ENCODE data around the gene PRDX4. TPM values are rescaled to one million over a fixed set of nuclear protein-coding genes. Genes with fewer than 3 reads are reported as not detected.
"Not testable (repeated sequence)": the region's sequence is repeated elsewhere in the genome, so short reads cannot be mapped to it uniquely, and the experiment has no call there.

The PRDX4 gene
- total RNA-seq, 1 experiment from 2014 or later: 183 TPM

GRCh38 chrX:23660766-23661132 lies 6.5 kb upstream of the PRDX4 start:
- Histone ChIP-seq H3K9me3 (replicated peaks) (no peaks in the 10 kb centered on the region), H3K4me3 (no peak overlapping the region), H3K27ac (no peak overlapping the region), H3K4me1 (peaks cover 9% of the 10 kb centered on the region; the same call in 1 of the 2 replicates), H3K27me3 (no peaks in the 10 kb centered on the region), H3K36me3 (no peaks in the 10 kb centered on the region)
- no peak for DNase-seq

DNA sequence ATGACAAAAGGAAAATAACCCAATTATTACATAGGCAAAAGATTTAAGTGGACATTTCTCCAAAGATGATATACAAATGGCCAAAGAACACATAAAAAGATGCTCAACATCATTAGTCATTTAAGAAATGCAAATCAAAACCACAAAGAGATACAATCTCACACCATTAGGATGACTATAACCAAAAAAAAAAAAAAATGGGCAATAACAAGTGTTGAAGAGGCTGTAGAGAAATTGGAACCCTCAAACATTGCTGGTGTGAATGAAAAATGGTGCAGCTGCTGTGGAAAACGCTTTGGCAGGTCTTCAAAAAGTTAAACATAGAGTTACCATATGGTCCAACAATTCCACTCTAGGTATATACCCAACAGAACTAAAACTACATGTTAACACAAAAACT lies 5.6 kb upstream of the PRDX4 start:
- peaks cover 4% of the 10 kb centered on the region; the same call in 1 of the 2 replicates for H3K4me1 ChIP-seq
- no peaks in the 10 kb centered on the region for H3K36me3 ChIP-seq
- H3K4me3 ChIP-seq: no peak overlapping the region
- DNase-seq: peak; percentile 7 to 32
- no peak overlapping the region for H3K27ac ChIP-seq
- H3K27me3 ChIP-seq: no peaks in the 10 kb centered on the region
- H3K9me3 ChIP-seq (replicated peaks): no peaks in the 10 kb centered on the region

- Histone ChIP-seq H3K4me1 (0 out of 2 replicates have a peak, but pooled peaks cover 3% of the 10 kb centered on the region), H3K27ac (no peak overlapping the region), H3K27me3 (no peaks in the 10 kb centered on the region), H3K4me3 (no peak overlapping the region), H3K36me3 (no peaks in the 10 kb centered on the region), H3K9me3 (replicated peaks) (no peaks in the 10 kb centered on the region)
- DNase-seq: no peak
Measured at GRCh38 chrX:23662187-23662586, 5.1 kb upstream of the PRDX4 start.

GRCh38 chrX:23662853-23663252 lies 4.4 kb upstream of the PRDX4 start:
- Histone ChIP-seq H3K4me1 (0 out of 2 replicates have a peak, but pooled peaks cover 3% of the 10 kb centered on the region), H3K36me3 (no peaks in the 10 kb centered on the region), H3K4me3 (no peak overlapping the region), H3K9me3 (replicated peaks) (no peaks in the 10 kb centered on the region), H3K27me3 (no peaks in the 10 kb centered on the region), H3K27ac (no peak overlapping the region)
- DNase-seq: no peak

GRCh38 chrX:23664496-23664895 lies 2.8 kb upstream of the PRDX4 start:
- no peak for DNase-seq
- no peaks in the 10 kb centered on the region for H3K9me3 ChIP-seq (replicated peaks)
- peaks cover 5% of the 10 kb centered on the region; the same call in 1 of the 2 replicates for H3K4me1 ChIP-seq
- no peaks in the 10 kb centered on the region for H3K27me3 ChIP-seq
- no peak overlapping the region for H3K27ac ChIP-seq
- H3K36me3 ChIP-seq: no peaks in the 10 kb centered on the region
- no peak overlapping the region for H3K4me3 ChIP-seq

- H3K4me3 ChIP-seq: no peak overlapping the region
- no peaks in the 10 kb centered on the region for H3K27me3 ChIP-seq
- H3K36me3 ChIP-seq: 0 out of 2 replicates have a peak, but pooled peaks cover 5% of the 10 kb centered on the region
- no peaks in the 10 kb centered on the region for H3K9me3 ChIP-seq (replicated peaks)
- no peak for DNase-seq
- H3K27ac ChIP-seq: no peak overlapping the region
- peaks cover 5% of the 10 kb centered on the region; the same call in 1 of the 2 replicates for H3K4me1 ChIP-seq
Measured at GRCh38 chrX:23666282-23666681, 1.0 kb upstream of the PRDX4 start.

GRCh38 chrX:23668335-23668734 lies 1.0 kb downstream of the PRDX4 start:
- H3K27me3 ChIP-seq: no peaks in the 10 kb centered on the region
- peak overlapping the region; percentile 80; the same call in 1 of the 2 replicates for H3K27ac ChIP-seq
- peaks cover 18% of the 10 kb centered on the region; the same call in 1 of the 2 replicates for H3K36me3 ChIP-seq
- no peak for DNase-seq
- no peaks in the 10 kb centered on the region for H3K9me3 ChIP-seq (replicated peaks)
- H3K4me1 ChIP-seq: peaks cover 5% of the 10 kb centered on the region; the same call in 1 of the 2 replicates
- peak overlapping the region; percentile 85 for H3K4me3 ChIP-seq

GRCh38 chrX:23670528-23670927 lies 3.2 kb downstream of the PRDX4 start:
- Histone ChIP-seq H3K27me3 (no peaks in the 10 kb centered on the region), H3K36me3 (peaks cover 26% of the 10 kb centered on the region), H3K4me1 (peaks cover 5% of the 10 kb centered on the region; the same call in 1 of the 2 replicates), H3K4me3 (no peak overlapping the region), H3K9me3 (replicated peaks) (no peaks in the 10 kb centered on the region), H3K27ac (no peak overlapping the region)
- no peak for DNase-seq

DNA sequence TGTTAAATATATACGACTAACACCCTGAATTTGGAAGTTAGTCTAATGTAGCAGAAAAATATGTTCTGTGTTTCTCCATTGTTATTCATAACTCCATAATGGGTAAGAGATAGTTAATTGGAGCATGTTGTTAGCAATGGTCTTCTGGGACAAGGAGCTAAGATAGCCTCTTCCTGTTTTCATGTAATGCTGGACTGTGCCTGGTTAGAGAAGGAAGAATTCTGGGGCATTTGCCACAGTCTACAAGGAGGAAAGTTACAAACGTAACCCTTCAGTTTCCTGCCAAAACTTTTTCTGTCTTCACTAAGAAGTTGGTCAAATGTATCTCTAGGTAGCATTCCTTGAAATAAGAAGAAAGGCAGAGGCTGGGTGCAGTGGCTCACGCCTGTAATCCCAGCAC lies 5.8 kb downstream of the PRDX4 start:
- H3K27ac ChIP-seq: no peak overlapping the region
- no peaks in the 10 kb centered on the region for H3K9me3 ChIP-seq (replicated peaks)
- DNase-seq: no peak
- H3K36me3 ChIP-seq: peaks cover 37% of the 10 kb centered on the region
- H3K4me1 ChIP-seq: peaks cover 2% of the 10 kb centered on the region; the same call in 1 of the 2 replicates
- no peak overlapping the region for H3K4me3 ChIP-seq
- no peaks in the 10 kb centered on the region for H3K27me3 ChIP-seq

DNA sequence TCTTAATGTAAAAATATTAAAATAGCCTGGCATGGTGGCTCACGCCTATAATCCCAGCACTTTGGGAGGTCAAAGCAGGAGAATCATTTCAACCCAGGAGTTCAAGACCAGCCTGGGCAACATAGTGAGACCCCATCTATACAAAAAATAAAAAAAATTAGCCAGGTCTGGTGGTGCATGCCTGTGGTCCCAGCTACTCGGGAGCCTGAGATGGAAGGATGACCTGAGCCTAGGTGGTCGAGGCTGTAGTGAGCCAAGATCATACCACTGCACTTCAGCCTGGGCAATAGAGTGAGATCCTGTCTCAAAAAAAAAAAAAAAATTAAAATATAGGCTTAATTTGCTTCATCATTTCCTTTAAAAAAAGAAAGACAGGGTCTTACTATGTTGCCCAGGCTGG lies 9.2 kb downstream of the PRDX4 start:
- DNase-seq; H3K27me3 ChIP-seq; H3K4me3 ChIP-seq; H3K9me3 ChIP-seq (replicated peaks); H3K27ac ChIP-seq; H3K4me1 ChIP-seq: not testable (repeated sequence)
- peaks cover 32% of the 10 kb centered on the region for H3K36me3 ChIP-seq

DNA sequence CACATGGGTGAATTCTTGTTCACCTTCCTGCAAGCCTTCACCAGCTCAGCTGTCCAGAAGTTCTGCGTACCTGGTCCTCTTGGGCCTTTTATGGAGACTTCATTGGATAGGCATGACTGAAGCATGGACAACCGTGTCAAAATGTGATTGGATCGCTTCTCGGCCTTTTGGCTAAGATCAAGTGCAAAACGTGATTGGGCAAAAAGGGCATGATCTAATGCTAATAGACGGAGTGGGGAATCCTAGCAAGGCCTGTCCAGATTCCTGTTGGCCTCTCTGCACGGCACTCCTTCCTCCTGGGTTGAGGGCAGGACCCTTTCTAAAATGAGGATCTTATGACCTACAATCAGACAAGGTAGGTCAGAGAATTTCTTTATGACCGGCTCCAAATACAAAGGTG lies 24.9 kb downstream of the PRDX4 start:
- H3K27ac ChIP-seq: no peak overlapping the region
- no peaks in the 10 kb centered on the region for H3K36me3 ChIP-seq
- H3K27me3 ChIP-seq: no peaks in the 10 kb centered on the region
- H3K4me1 ChIP-seq: no peaks in the 10 kb centered on the region
- no peaks in the 10 kb centered on the region for H3K9me3 ChIP-seq (replicated peaks)
- H3K4me3 ChIP-seq: no peak overlapping the region
- no peak for DNase-seq

GRCh38 chrX:23694606-23695005 lies 27.3 kb downstream of the PRDX4 start:
- Histone ChIP-seq H3K27me3 (no peaks in the 10 kb centered on the region), H3K36me3 (no peaks in the 10 kb centered on the region), H3K4me3 (no peak overlapping the region), H3K4me1 (no peaks in the 10 kb centered on the region), H3K9me3 (replicated peaks) (no peaks in the 10 kb centered on the region), H3K27ac (no peak overlapping the region)
- peak; percentile 40 to 75 for DNase-seq

- Histone ChIP-seq H3K27me3 (no peaks in the 10 kb centered on the region), H3K36me3 (peaks cover 26% of the 10 kb centered on the region), H3K4me3 (no peak overlapping the region), H3K4me1 (no peaks in the 10 kb centered on the region), H3K27ac (no peak overlapping the region), H3K9me3 (replicated peaks) (no peaks in the 10 kb centered on the region)
- DNase-seq: no peak
Measured at GRCh38 chrX:23699636-23700194, 32.4 kb downstream of the PRDX4 start.

GRCh38 chrX:23704673-23705206 lies 37.4 kb downstream of the PRDX4 start:
- Histone ChIP-seq H3K36me3 (peaks cover 55% of the 10 kb centered on the region), H3K27me3 (no peaks in the 10 kb centered on the region), H3K9me3 (replicated peaks) (no peaks in the 10 kb centered on the region), H3K27ac (no peak overlapping the region), H3K4me1 (no peaks in the 10 kb centered on the region), H3K4me3 (no peak overlapping the region)
- DNase-seq: no peak

- no peaks in the 10 kb centered on the region for H3K27me3 ChIP-seq
- no peak for DNase-seq
Measured at GRCh38 chrX:23705235-23705634, 37.9 kb downstream of the PRDX4 start.

DNA sequence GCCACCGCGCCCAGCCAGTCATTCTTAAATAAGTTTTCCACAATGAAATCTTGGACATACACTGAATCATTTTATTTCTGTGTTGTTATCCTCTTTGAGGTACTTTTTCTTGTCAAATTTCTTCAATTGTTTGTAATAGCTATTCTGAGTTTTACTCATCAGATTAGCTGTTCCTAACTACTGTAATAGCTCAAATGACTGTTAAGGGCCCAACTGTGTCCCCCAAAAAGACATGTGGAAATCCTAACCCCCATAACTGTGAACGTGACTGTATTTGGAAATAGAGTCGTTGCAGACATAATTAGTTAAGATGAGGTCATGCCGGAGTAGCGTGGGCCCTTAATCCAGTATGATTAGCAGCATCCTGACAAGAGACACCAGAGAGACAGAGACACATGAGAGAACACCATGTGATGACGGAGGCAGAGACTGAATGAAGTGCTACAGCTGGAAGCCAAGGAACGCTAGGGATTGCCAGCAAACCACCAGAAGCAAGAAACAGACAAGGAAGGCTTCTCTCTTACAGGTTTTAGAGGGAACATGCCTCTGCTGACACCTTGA lies 52.9 kb downstream of the PRDX4 start:
- no peaks in the 10 kb centered on the region for H3K4me1 ChIP-seq
- no peak overlapping the region for H3K27ac ChIP-seq
- no peak overlapping the region for H3K4me3 ChIP-seq
- H3K27me3 ChIP-seq: no peaks in the 10 kb centered on the region
- DNase-seq: no peak
- no peaks in the 10 kb centered on the region for H3K9me3 ChIP-seq (replicated peaks)
- peaks cover 44% of the 10 kb centered on the region for H3K36me3 ChIP-seq

More at GRCh38 chrX:23705235-23705634, 37.9 kb downstream of the PRDX4 start:
- Histone ChIP-seq H3K4me1 (no peaks in the 10 kb centered on the region), H3K27ac (no peak overlapping the region), H3K9me3 (replicated peaks) (no peaks in the 10 kb centered on the region), H3K36me3 (peaks cover 55% of the 10 kb centered on the region), H3K4me3 (no peak overlapping the region)
